ENCODE measurements around the gene SNAP47.

SNAP47 gene

DNA sequence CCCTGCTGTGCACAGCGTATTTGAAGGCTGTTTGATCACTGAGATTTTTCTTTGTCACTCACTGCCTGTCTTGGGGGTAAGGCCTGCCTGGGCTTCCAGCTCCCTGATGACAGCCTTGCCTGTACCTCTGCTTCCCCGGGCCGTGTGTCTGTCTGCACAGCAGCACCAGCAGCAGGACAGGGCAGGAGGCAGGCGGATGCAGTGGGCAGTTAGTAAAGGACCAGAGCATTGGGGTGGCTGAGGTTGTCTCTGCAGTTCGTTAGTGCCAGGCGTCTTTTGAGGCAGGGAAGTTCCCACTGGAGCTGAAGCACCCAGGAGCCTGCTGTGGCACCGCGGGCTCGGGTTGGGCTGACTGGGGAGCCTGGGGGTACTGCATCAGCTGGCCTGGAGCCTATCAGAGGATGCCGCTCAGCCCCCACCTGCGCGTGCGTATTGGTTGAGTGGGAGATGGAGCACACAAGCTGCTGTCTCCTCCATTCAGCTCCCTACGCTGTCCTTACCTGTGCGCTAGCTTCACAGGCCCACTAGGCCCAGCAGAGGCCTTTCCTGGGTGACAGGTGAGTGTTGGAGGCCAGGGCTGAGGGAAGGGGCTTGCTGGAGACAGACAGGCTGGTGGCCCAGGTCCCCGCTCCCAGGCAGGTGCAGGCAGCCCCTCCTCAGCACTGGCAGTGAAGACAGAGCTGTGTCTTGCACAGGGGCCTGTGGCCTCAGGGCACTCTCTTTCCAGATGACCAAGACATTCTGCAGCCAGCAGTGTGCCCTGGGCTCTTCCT lies 28.2 kb downstream of the SNAP47 start:
- H4K8ac ChIP-seq (ENCODE audit: low read depth, low read length): peak overlapping the region; percentile 32
- no peak overlapping the region for H3K4me2 ChIP-seq (ENCODE audit: low read length)
- peaks cover 14% of the 10 kb centered on the region for H3K79me1 ChIP-seq (ENCODE audit: low read length)
- H3K27me3 ChIP-seq (ENCODE audit: insufficient read depth, low read length): no peaks in the 10 kb centered on the region
- peak overlapping the region; percentile 78 for H4K91ac ChIP-seq (ENCODE audit: low read depth, low read length)
- peak overlapping the region; percentile 65 for H3K14ac ChIP-seq (ENCODE audit: low read length)
- H3K9ac ChIP-seq (ENCODE audit: low read length): peak overlapping the region; percentile 31
- peak overlapping the region; percentile 76 for H3K18ac ChIP-seq (ENCODE audit: low read length)
- H3K4ac ChIP-seq (ENCODE audit: low read depth, low read length): peak overlapping the region; percentile 9
- H2BK120ac ChIP-seq (ENCODE audit: insufficient read depth, low read length, poor library complexity): peak overlapping the region; percentile 67
- peak overlapping the region; percentile 42 for H3K4me3 ChIP-seq (ENCODE audit: low read depth, low read length)
- H3K36me3 ChIP-seq (ENCODE audit: control insufficient read depth in 1 of 2, insufficient read depth in 2 of 2, low read length in 2 of 2): peaks cover 34 to 48% of the 10 kb centered on the region in 2 experiments
- H3K79me2 ChIP-seq (ENCODE audit: control insufficient read depth, insufficient read depth, low read length, poor library complexity): peaks cover 2% of the 10 kb centered on the region
- DNase-seq: no peak
- no peak overlapping the region for H3K23ac ChIP-seq (ENCODE audit: low read length)
- H2BK5ac ChIP-seq (ENCODE audit: low read depth, low read length, poor library complexity): peak overlapping the region; percentile 63
- H2AK5ac ChIP-seq (ENCODE audit: low read length): peak overlapping the region; percentile 65
- no peak overlapping the region for H2AFZ ChIP-seq (ENCODE audit: insufficient read depth, low read length, poor library complexity)
- H3K27ac ChIP-seq (ENCODE audit: low read depth, low read length): peak overlapping the region; percentile 89
- no peak overlapping the region for H4K12ac ChIP-seq (ENCODE audit: low read depth, low read length)
- peaks cover 3% of the 10 kb centered on the region for H3K9me3 ChIP-seq (ENCODE audit: insufficient read depth, low read depth, low read length)
- H2BK12ac ChIP-seq (ENCODE audit: low read length): peak overlapping the region; percentile 67
- WGBS (ENCODE audit: extremely low coverage, insufficient coverage, insufficient read length): no CpG with 5 or more reads among the region's 16 CpGs
- peaks cover 32 to 50% of the 10 kb centered on the region in 2 experiments for H3K4me1 ChIP-seq (ENCODE audit: control insufficient read depth in 1 of 2, insufficient read depth in 2 of 2, low read length in 2 of 2)

DNA sequence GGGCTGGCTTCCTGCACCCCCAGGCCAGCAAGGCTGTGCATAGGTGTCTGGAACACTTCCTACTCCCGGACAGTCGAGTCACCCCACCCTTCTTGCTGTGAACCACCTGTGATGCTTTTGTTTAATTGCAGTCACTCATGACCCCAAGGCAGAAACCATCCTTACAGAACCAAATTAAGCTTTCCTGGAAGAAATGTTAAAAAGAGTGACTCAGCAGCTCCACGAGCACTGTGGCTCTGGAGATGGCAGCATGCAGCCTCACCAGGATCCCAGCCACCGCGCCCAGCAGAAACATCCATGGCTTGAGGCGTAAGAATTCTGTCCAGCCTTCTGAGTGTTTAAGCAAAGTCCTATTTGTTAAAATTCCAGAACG lies 28.8 kb downstream of the SNAP47 start:
- no peak overlapping the region for H3K18ac ChIP-seq (ENCODE audit: low read length)
- H3K23ac ChIP-seq (ENCODE audit: low read length): no peak overlapping the region
- no peak overlapping the region for H2BK120ac ChIP-seq (ENCODE audit: insufficient read depth, low read length, poor library complexity)
- no peak overlapping the region for H2AFZ ChIP-seq (ENCODE audit: insufficient read depth, low read length, poor library complexity)
- H3K27ac ChIP-seq (ENCODE audit: low read depth, low read length): peak overlapping the region; percentile 89
- H3K4me2 ChIP-seq (ENCODE audit: low read length): no peak overlapping the region
- DNase-seq: peak; percentile 98 to 99
- H4K8ac ChIP-seq (ENCODE audit: low read depth, low read length): no peak overlapping the region
- H4K12ac ChIP-seq (ENCODE audit: low read depth, low read length): no peak overlapping the region
- H3K14ac ChIP-seq (ENCODE audit: low read length): no peak overlapping the region
- H3K36me3 ChIP-seq (ENCODE audit: control insufficient read depth in 1 of 2, insufficient read depth in 2 of 2, low read length in 2 of 2): peaks cover 36 to 54% of the 10 kb centered on the region in 2 experiments
- H3K4ac ChIP-seq (ENCODE audit: low read depth, low read length): no peak overlapping the region
- H3K4me1 ChIP-seq (ENCODE audit: control insufficient read depth in 1 of 2, insufficient read depth in 2 of 2, low read length in 2 of 2): peaks cover 27 to 46% of the 10 kb centered on the region in 2 experiments
- no peaks in the 10 kb centered on the region for H3K27me3 ChIP-seq (ENCODE audit: insufficient read depth, low read length)
- H4K91ac ChIP-seq (ENCODE audit: low read depth, low read length): no peak overlapping the region
- no peak overlapping the region for H3K9ac ChIP-seq (ENCODE audit: low read length)
- no peak overlapping the region for H2AK5ac ChIP-seq (ENCODE audit: low read length)
- no peak overlapping the region for H2BK5ac ChIP-seq (ENCODE audit: low read depth, low read length, poor library complexity)
- H3K79me1 ChIP-seq (ENCODE audit: low read length): peaks cover 13% of the 10 kb centered on the region
- peaks cover 2% of the 10 kb centered on the region for H3K79me2 ChIP-seq (ENCODE audit: control insufficient read depth, insufficient read depth, low read length, poor library complexity)
- no CpG with 5 or more reads among the region's 7 CpGs for WGBS (ENCODE audit: extremely low coverage, insufficient coverage, insufficient read length)
- no peak overlapping the region for H2BK12ac ChIP-seq (ENCODE audit: low read length)
- no peak overlapping the region for H3K4me3 ChIP-seq (ENCODE audit: low read depth, low read length)
- H3K9me3 ChIP-seq (ENCODE audit: insufficient read depth, low read depth, low read length): peaks cover 3% of the 10 kb centered on the region

DNA sequence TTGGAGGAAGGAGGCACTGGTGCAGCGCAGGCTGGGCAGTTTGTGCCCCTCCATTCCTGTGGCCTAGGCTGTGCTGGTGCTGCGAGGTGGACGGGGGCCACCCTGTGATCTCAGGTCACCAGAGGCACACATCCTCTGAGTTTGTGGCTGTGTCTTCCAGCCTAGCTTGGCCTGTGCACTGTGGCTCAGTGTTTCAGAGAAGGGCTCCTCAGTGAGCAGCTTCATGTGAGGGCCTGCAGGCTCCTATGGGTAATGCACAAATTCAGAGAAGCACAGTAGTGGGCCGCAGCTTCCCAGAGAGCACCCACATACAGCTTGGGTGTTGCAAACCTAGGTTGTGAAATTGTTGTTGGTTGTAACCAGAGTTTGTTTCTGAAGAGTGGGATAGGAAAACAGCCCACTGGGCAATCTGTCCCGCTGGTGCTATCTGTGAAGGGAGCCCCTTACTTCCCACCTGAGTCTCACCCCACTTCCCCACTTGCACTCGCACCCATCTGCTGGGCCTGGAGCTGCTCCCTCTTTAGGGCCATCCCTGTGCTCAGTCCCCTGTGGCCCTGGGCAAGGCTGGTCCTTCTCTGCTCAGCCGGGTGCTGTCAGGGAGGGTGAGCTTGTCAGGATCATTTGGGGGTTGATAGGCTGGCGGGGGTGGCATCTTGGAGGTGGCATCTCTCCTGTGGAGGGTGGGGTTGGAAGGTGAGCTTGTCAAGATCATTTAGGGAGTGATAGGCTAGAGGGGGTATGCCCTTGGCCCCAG lies 30.2 kb downstream of the SNAP47 start:
- peak overlapping the region; percentile 31 for H2AK5ac ChIP-seq (ENCODE audit: low read length)
- no peak for DNase-seq
- H3K79me1 ChIP-seq (ENCODE audit: low read length): peaks cover 7% of the 10 kb centered on the region
- no peak overlapping the region for H4K12ac ChIP-seq (ENCODE audit: low read depth, low read length)
- no peak overlapping the region for H2AFZ ChIP-seq (ENCODE audit: insufficient read depth, low read length, poor library complexity)
- no peak overlapping the region for H3K4me3 ChIP-seq (ENCODE audit: low read depth, low read length)
- peaks cover 15 to 33% of the 10 kb centered on the region in 2 experiments for H3K4me1 ChIP-seq (ENCODE audit: control insufficient read depth in 1 of 2, insufficient read depth in 2 of 2, low read length in 2 of 2)
- peak overlapping the region; percentile 22 for H3K14ac ChIP-seq (ENCODE audit: low read length)
- H3K27me3 ChIP-seq (ENCODE audit: insufficient read depth, low read length): no peaks in the 10 kb centered on the region
- H3K79me2 ChIP-seq (ENCODE audit: control insufficient read depth, insufficient read depth, low read length, poor library complexity): peaks cover 2% of the 10 kb centered on the region
- H4K91ac ChIP-seq (ENCODE audit: low read depth, low read length): no peak overlapping the region
- H2BK120ac ChIP-seq (ENCODE audit: insufficient read depth, low read length, poor library complexity): no peak overlapping the region
- H3K18ac ChIP-seq (ENCODE audit: low read length): no peak overlapping the region
- no CpG with 5 or more reads among the region's 8 CpGs for WGBS (ENCODE audit: extremely low coverage, insufficient coverage, insufficient read length)
- no peak overlapping the region for H3K4me2 ChIP-seq (ENCODE audit: low read length)
- H3K9ac ChIP-seq (ENCODE audit: low read length): no peak overlapping the region
- H3K23ac ChIP-seq (ENCODE audit: low read length): no peak overlapping the region
- H2BK5ac ChIP-seq (ENCODE audit: low read depth, low read length, poor library complexity): no peak overlapping the region
- no peak overlapping the region for H3K27ac ChIP-seq (ENCODE audit: low read depth, low read length)
- peaks cover 36 to 56% of the 10 kb centered on the region in 2 experiments for H3K36me3 ChIP-seq (ENCODE audit: control insufficient read depth in 1 of 2, insufficient read depth in 2 of 2, low read length in 2 of 2)
- peaks cover 3% of the 10 kb centered on the region for H3K9me3 ChIP-seq (ENCODE audit: insufficient read depth, low read depth, low read length)
- H3K4ac ChIP-seq (ENCODE audit: low read depth, low read length): no peak overlapping the region
- no peak overlapping the region for H2BK12ac ChIP-seq (ENCODE audit: low read length)
- H4K8ac ChIP-seq (ENCODE audit: low read depth, low read length): no peak overlapping the region

DNA sequence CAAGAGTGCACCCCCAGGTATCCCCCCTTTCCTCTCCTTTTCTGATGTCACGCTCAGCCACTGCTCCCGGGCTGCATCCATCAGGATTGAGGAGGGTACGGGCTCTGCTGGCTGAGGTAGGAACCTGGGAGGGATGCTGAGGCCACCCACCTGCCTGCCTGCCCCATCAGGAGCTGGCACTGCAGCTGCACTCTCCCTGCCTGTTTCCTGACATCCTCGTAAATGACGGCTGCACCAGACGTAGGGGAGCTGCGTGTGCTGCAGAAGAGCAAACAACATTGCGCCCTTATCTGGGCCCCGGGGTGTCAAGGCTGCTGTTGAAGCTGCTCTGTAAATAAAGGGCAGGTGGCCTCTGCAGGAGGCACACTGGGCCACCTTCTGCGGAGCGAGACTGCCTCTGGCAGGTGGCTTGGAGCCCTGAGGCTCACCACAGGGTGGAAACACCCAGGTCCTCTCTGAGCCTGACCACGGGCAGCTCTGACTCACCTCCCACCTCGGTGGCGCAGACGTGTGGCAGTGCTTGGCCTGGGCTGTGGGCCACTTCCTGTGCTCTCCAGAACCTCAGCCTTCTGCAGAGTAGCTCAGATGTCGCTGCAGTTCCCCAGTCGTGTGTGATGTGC lies 30.9 kb downstream of the SNAP47 start:
- Histone ChIP-seq H3K18ac (ENCODE audit: low read length) (no peak overlapping the region), H4K12ac (ENCODE audit: low read depth, low read length) (no peak overlapping the region), H3K79me2 (ENCODE audit: control insufficient read depth, insufficient read depth, low read length, poor library complexity) (peaks cover 2% of the 10 kb centered on the region), H3K4ac (ENCODE audit: low read depth, low read length) (no peak overlapping the region), H3K79me1 (ENCODE audit: low read length) (peaks cover 7% of the 10 kb centered on the region), H4K91ac (ENCODE audit: low read depth, low read length) (peak overlapping the region; percentile 4), H2AFZ (ENCODE audit: insufficient read depth, low read length, poor library complexity) (no peak overlapping the region), H3K14ac (ENCODE audit: low read length) (peak overlapping the region; percentile 0), H3K4me3 (ENCODE audit: low read depth, low read length) (no peak overlapping the region), H3K4me1 (ENCODE audit: control insufficient read depth in 1 of 2, insufficient read depth in 2 of 2, low read length in 2 of 2) (peaks cover 15 to 33% of the 10 kb centered on the region in 2 experiments), H4K8ac (ENCODE audit: low read depth, low read length) (no peak overlapping the region), H2AK5ac (ENCODE audit: low read length) (no peak overlapping the region), H3K27me3 (ENCODE audit: insufficient read depth, low read length) (no peaks in the 10 kb centered on the region), H3K4me2 (ENCODE audit: low read length) (no peak overlapping the region), H3K27ac (ENCODE audit: low read depth, low read length) (no peak overlapping the region), H3K9ac (ENCODE audit: low read length) (no peak overlapping the region), H3K23ac (ENCODE audit: low read length) (no peak overlapping the region), H3K9me3 (ENCODE audit: insufficient read depth, low read depth, low read length) (peaks cover 3% of the 10 kb centered on the region), H2BK12ac (ENCODE audit: low read length) (no peak overlapping the region), H2BK120ac (ENCODE audit: insufficient read depth, low read length, poor library complexity) (no peak overlapping the region), H3K36me3 (ENCODE audit: control insufficient read depth in 1 of 2, insufficient read depth in 2 of 2, low read length in 2 of 2) (peaks cover 40 to 55% of the 10 kb centered on the region in 2 experiments), H2BK5ac (ENCODE audit: low read depth, low read length, poor library complexity) (no peak overlapping the region)
- no CpG with 5 or more reads among the region's 17 CpGs for WGBS (ENCODE audit: extremely low coverage, insufficient coverage, insufficient read length)
- peak; percentile 62 to 64 for DNase-seq
